LNCaP clone FGC (cell line): ENCODE results near the gene MTNR1B.
A peak's percentile ranks its signal among the peaks of the same experiment; 100 is the strongest.

Source experiments
- DNase-seq: peaks from one replicate; pipeline ENCODE4 v3.0.0-alpha.2; 2011; ENCODE audit warnings: low read depth
- H3K4me3 ChIP-seq: 2 replicates; pipeline ENCODE4 v1.5.1; 2011; ENCODE audit warnings: mild to moderate bottlenecking, low read depth, low read length, control low read depth
- TF ChIP-seq, protein P1 (sequence below): IDR thresholded peaks from 2 replicates; pipeline ENCODE4 v1.5.1; 2012; ENCODE audit warnings: mild to moderate bottlenecking; ENCODE audit not compliant: control insufficient read depth, insufficient read depth; ENCODE audit errors: extremely low read depth

MTNR1B gene

DNA sequence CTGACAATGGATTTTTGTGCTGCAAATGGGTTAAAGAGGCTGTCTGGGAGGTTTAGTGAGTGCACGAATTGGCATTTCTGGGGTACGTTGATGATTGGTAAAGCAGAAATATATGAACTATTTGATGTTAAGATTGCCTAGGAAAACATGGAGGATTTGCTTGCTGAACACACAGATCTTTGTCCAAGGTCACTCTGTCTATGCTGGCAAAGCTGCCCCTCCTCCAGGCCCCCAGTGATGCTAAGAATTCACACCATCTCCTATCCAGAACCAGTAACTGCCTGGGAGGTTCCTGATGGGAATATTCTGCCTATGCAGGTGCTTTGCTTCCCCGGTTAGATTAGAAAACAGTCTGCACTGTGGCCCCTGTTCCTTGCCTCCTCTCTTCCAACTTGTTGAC is 5.8 kb downstream of the MTNR1B start:
- H3K4me3 ChIP-seq: no peak overlapping the region
- no peak for DNase-seq
- TF ChIP-seq, protein P1, sequence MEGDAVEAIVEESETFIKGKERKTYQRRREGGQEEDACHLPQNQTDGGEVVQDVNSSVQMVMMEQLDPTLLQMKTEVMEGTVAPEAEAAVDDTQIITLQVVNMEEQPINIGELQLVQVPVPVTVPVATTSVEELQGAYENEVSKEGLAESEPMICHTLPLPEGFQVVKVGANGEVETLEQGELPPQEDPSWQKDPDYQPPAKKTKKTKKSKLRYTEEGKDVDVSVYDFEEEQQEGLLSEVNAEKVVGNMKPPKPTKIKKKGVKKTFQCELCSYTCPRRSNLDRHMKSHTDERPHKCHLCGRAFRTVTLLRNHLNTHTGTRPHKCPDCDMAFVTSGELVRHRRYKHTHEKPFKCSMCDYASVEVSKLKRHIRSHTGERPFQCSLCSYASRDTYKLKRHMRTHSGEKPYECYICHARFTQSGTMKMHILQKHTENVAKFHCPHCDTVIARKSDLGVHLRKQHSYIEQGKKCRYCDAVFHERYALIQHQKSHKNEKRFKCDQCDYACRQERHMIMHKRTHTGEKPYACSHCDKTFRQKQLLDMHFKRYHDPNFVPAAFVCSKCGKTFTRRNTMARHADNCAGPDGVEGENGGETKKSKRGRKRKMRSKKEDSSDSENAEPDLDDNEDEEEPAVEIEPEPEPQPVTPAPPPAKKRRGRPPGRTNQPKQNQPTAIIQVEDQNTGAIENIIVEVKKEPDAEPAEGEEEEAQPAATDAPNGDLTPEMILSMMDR: no peak

DNA sequence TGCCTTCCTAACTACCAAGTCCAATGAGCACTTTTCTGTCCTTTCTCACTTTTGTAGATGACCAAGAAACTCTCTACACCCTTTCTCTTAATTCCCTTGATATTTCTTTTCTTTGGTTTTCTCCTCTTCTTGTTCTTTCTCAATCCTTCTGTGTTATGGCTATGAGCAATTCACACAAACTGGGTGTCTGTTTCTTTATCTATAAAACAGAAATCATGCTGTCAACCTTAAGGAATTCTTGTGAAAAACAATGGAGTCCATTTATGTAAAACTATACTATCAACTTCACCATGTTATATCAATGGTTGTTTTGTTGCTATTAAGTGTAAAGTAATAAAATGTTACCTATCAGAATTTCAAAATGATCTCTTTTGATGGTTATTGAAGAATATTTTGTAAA is 7.2 kb downstream of the MTNR1B start:
- no peak overlapping the region for H3K4me3 ChIP-seq
- TF ChIP-seq, protein P1: no peak
- no peak for DNase-seq

DNA sequence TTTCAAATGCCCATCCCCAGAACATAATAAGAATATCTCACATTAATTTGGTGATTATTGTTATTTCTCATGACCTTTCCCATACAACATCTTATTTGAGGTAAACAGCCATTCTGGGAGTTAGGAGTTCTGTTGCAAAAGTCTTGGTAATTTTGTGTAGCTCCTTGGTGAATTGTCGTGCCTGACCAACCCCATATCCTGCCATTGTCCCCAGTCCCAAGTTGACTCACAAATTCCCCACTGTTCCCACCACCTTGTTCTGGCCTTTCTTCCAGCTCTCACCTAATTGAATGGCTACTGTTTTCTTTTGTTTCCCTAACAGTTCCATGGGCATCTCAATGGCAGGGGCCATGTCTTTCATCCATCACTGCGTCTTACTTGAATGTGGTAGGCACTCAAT is 8.0 kb downstream of the MTNR1B start:
- TF ChIP-seq, protein P1: no peak
- no peak overlapping the region for H3K4me3 ChIP-seq
- no peak for DNase-seq

DNA sequence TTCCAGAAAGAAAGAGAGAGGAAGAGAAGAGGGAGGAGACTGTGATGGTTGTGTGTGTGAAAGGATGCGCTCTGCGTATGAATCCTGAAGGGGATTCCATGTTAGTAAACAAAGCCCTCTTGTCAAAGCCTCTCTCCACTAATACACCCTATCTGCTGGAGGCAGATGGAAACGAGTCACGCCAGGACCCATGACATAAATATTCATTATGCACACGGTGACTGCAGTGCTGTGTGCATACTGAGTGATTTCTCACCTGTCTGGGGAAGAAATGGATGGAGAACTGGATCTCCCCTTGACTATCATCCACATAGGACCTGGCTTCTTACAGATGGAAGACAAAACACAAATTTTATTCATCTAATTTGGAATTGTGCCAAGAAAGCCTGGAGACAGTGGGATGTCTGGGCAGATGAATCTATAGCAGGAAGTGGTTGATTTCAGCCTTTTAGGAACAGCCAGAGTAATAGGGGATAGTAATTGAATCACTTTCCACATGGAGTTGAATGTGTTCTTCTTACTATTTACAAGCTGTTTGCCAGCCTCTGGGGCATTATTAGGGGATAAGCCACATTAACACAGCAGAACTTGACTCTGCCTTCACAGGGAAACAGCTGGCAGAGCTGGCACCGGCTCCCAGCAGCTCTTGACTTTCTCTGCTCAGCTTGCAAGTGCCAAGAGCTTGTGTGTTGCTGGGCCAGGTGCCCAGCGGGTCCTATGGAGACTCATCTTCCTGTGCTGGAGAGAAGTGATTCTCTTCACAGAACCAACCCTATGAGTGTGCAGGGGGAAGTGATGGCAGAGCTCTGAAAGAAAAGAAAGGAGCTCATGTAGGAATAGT is 9.0 kb downstream of the MTNR1B start:
- TF ChIP-seq, protein P1: no peak
- H3K4me3 ChIP-seq: no peak overlapping the region
- peak; percentile 34 for DNase-seq

DNA sequence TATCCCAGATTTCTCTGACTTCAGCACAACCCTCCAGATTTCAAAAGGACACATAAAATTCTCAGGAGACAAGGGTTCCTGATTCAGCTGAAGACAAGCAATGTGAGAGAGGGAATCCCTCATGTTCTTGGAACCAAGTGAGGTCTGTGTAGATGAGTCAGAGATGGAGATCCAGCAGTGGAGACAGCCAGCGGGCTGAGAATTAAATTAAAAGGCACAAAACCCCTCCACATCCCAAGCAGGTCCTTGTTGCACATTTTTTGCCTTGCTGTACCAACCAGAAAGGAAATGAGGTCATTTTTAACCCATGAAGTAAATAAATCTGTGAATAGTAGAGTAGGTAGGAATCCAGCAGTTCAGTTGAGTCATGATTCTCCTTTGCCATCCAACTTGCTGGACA is 9.7 kb downstream of the MTNR1B start:
- TF ChIP-seq, protein P1: no peak
- no peak for DNase-seq
- no peak overlapping the region for H3K4me3 ChIP-seq

DNA sequence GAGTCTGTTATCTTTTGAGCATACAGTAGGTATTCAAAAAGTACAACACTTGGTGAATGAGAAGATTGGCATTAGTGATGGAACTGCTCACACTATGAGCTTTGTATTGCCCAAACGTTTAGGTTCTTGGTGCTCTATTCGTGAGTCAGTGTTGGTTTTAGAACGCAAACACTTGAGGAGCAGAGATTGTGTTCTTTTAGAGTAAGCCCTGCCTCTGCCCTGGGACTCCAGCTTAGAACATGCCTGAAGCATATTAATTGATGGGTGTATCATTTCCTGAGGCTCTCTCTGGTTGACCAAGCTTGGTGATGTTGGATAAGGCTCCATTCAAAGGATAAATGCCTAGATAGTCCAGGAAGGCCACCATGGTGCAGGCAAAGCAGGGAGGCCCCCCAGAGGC is 10.9 kb downstream of the MTNR1B start:
- no peak overlapping the region for H3K4me3 ChIP-seq
- DNase-seq: no peak
- TF ChIP-seq, protein P1: no peak

DNA sequence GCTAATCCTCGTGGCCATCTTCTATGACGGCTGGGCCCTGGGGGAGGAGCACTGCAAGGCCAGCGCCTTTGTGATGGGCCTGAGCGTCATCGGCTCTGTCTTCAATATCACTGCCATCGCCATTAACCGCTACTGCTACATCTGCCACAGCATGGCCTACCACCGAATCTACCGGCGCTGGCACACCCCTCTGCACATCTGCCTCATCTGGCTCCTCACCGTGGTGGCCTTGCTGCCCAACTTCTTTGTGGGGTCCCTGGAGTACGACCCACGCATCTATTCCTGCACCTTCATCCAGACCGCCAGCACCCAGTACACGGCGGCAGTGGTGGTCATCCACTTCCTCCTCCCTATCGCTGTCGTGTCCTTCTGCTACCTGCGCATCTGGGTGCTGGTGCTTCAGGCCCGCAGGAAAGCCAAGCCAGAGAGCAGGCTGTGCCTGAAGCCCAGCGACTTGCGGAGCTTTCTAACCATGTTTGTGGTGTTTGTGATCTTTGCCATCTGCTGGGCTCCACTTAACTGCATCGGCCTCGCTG is 12.1 kb downstream of the MTNR1B start:
- no peak for DNase-seq
- TF ChIP-seq, protein P1: no peak
- H3K4me3 ChIP-seq: no peak overlapping the region
